Hepatic stellate cell (primary cell): ENCODE results near the gene RASL10B.

Source experiments
- DNase-seq: peaks from one replicate; pipeline ENCODE4 v3.0.0; 2011; ENCODE audit warnings: low spot score

RASL10B gene

GRCh38 chr17:35717475-35717874, 14.0 kb upstream of the RASL10B start:
- DNase-seq, result no peak

- DNase-seq, result no peak
These were observed 7.7 kb upstream of the RASL10B start for GRCh38 chr17:35723735-35724134.

- no peak for DNase-seq
These were observed 6.4 kb upstream of the RASL10B start for GRCh38 chr17:35725058-35725457.

- DNase-seq, result no peak
These were observed 5.7 kb upstream of the RASL10B start for GRCh38 chr17:35725802-35726126.

GRCh38 chr17:35726127-35726952, 5.1 kb upstream of the RASL10B start:
- DNase-seq, result peak; percentile 85

GRCh38 chr17:35726953-35727460, 4.4 kb upstream of the RASL10B start:
- DNase-seq, result no peak

- no peak for DNase-seq
These were observed 3.8 kb upstream of the RASL10B start for GRCh38 chr17:35727635-35728034.

GRCh38 chr17:35728551-35728950, 2.9 kb upstream of the RASL10B start:
- no peak for DNase-seq

- DNase-seq, result no peak
These were observed 2.0 kb upstream of the RASL10B start for GRCh38 chr17:35729405-35729833.

- no peak for DNase-seq
These were observed 936 bp upstream of the RASL10B start for GRCh38 chr17:35730400-35731005.

GRCh38 chr17:35731917-35732805, 722 bp downstream of the RASL10B start:
- no peak for DNase-seq

GRCh38 chr17:35732806-35733136, 1.3 kb downstream of the RASL10B start:
- DNase-seq, result no peak

- no peak for DNase-seq
These were observed 1.9 kb downstream of the RASL10B start for GRCh38 chr17:35733366-35733765.

- DNase-seq, result no peak
These were observed 3.0 kb downstream of the RASL10B start for GRCh38 chr17:35734396-35734795.

- no peak for DNase-seq
These were observed 3.8 kb downstream of the RASL10B start for GRCh38 chr17:35735036-35735805.

GRCh38 chr17:35736236-35736635, 4.8 kb downstream of the RASL10B start:
- DNase-seq, result no peak

GRCh38 chr17:35738519-35739133, 7.2 kb downstream of the RASL10B start:
- no peak for DNase-seq

- no peak for DNase-seq
These were observed 8.8 kb downstream of the RASL10B start for GRCh38 chr17:35740216-35740615.

GRCh38 chr17:35740997-35741931, 9.8 kb downstream of the RASL10B start:
- no peak for DNase-seq

GRCh38 chr17:35742496-35742895, 11.1 kb downstream of the RASL10B start:
- no peak for DNase-seq
